ENCODE measurements around the gene DLG2. TPM values are rescaled to one million over a fixed set of nuclear protein-coding genes. Genes with fewer than 3 reads are reported as not detected.
"Not testable (repeated sequence)": the region's sequence is repeated elsewhere in the genome, so short reads cannot be mapped to it uniquely, and the experiment has no call there.

The DLG2 gene
- total and polyA plus RNA-seq, 7 donors: 0.60 to 25.8 (median 9.7) TPM; not detected in 1

GRCh38 chr11:83601914-83602527 lies 2025.1 kb downstream of the DLG2 start:
- Histone ChIP-seq H3K4me1 (no peaks in the 10 kb centered on the region), H3K9me3 (no peaks in the 10 kb centered on the region), H3K36me3 (no peaks in the 10 kb centered on the region), H3K4me3 (no peak overlapping the region), H3K27me3 (no peaks in the 10 kb centered on the region), H3K27ac (no peak overlapping the region)
- intact Hi-C loops (cut with DNase I): no loop called here
- 87 to 88% methylated on average over 5 of the region's 5 CpGs for WGBS, 2 donors
- no peak for DNase-seq
- no peak for TF ChIP-seq EP300 (IDR thresholded peaks at IDR 0.05)
- no peak for TF ChIP-seq POLR2A (IDR thresholded peaks at IDR 0.05)
- TF ChIP-seq POLR2AphosphoS5 (IDR thresholded peaks at IDR 0.05): no peak
- TF ChIP-seq CTCF (IDR thresholded peaks at IDR 0.05): no peak

GRCh38 chr11:83601201-83601913 lies 2025.8 kb downstream of the DLG2 start:
- TF ChIP-seq POLR2AphosphoS5 (IDR thresholded peaks at IDR 0.05) (no peak), POLR2A (IDR thresholded peaks at IDR 0.05) (no peak), CTCF (IDR thresholded peaks at IDR 0.05) (no peak), EP300 (IDR thresholded peaks at IDR 0.05) (no peak)
- H3K27me3 ChIP-seq: no peaks in the 10 kb centered on the region
- intact Hi-C loops (cut with DNase I): no loop called here
- DNase-seq: no peak
- H3K4me3 ChIP-seq: no peak overlapping the region
- H3K27ac ChIP-seq: no peak overlapping the region
- H3K36me3 ChIP-seq: no peaks in the 10 kb centered on the region
- no peaks in the 10 kb centered on the region for H3K9me3 ChIP-seq
- no peaks in the 10 kb centered on the region for H3K4me1 ChIP-seq
- WGBS, 2 donors: 87 to 89% methylated on average over 11 of the region's 11 CpGs

- Histone ChIP-seq H3K27me3 (no peaks in the 10 kb centered on the region), H3K4me1 (no peaks in the 10 kb centered on the region), H3K36me3 (no peaks in the 10 kb centered on the region), H3K4me3 (no peak overlapping the region), H3K9me3 (no peaks in the 10 kb centered on the region), H3K27ac (no peak overlapping the region)
- intact Hi-C loops (cut with DNase I): no loop called here
- DNase-seq: no peak
- no peak for TF ChIP-seq CTCF (IDR thresholded peaks at IDR 0.05)
- TF ChIP-seq POLR2AphosphoS5 (IDR thresholded peaks at IDR 0.05): no peak
- TF ChIP-seq EP300 (IDR thresholded peaks at IDR 0.05): no peak
- TF ChIP-seq POLR2A (IDR thresholded peaks at IDR 0.05): no peak
- WGBS, 2 donors: 59% methylated on average over 1 of the region's 1 CpG
Observed at GRCh38 chr11:83600661-83601060, 2026.5 kb downstream of the DLG2 start.

- Histone ChIP-seq H3K27me3 (no peaks in the 10 kb centered on the region), H3K4me1 (no peaks in the 10 kb centered on the region), H3K36me3 (no peaks in the 10 kb centered on the region), H3K27ac (no peak overlapping the region), H3K9me3 (no peaks in the 10 kb centered on the region), H3K4me3 (no peak overlapping the region)
- 85 to 88% methylated on average over 3 of the region's 3 CpGs for WGBS, 2 donors
- TF ChIP-seq EP300 (IDR thresholded peaks at IDR 0.05) (no peak), POLR2A (IDR thresholded peaks at IDR 0.05) (no peak), POLR2AphosphoS5 (IDR thresholded peaks at IDR 0.05) (no peak), CTCF (IDR thresholded peaks at IDR 0.05) (no peak)
- DNase-seq: no peak
- intact Hi-C loops (cut with DNase I): no loop called here
Observed at GRCh38 chr11:83599066-83599465, 2028.1 kb downstream of the DLG2 start.

GRCh38 chr11:83587797-83588196 lies 2039.3 kb downstream of the DLG2 start:
- H3K9me3 ChIP-seq; H3K27ac ChIP-seq; DNase-seq; H3K4me3 ChIP-seq; H3K36me3 ChIP-seq; intact Hi-C loops (cut with DNase I); H3K27me3 ChIP-seq; H3K4me1 ChIP-seq: not testable (repeated sequence)
- 43 to 62% methylated on average over 12 to 13 of the region's 14 CpGs for WGBS, 2 donors

Data from sigmoid colon (tissue), 7 donors.